ENCODE results near the gene ANKRD13B.

ANKRD13B gene

GRCh38 chr17:29567304-29567553, 25.7 kb upstream of the ANKRD13B start:
- TF ChIP-seq ZBTB7A (IDR thresholded peaks at IDR 0.05; ENCODE audit: low read depth) (peak; percentile 19; the same call in 1 of the 2 replicates), EP300 (IDR thresholded peaks at IDR 0.05; ENCODE audit: borderline replicate concordance) (no peak)

- TF ChIP-seq RAD21 (IDR thresholded peaks at IDR 0.05; ENCODE audit: low read depth) (no peak), FOXM1 (IDR thresholded peaks at IDR 0.05; ENCODE audit: borderline replicate concordance, low read depth) (no peak), MAX (IDR thresholded peaks at IDR 0.05) (peak; percentile 68)
These were observed 25.2 kb upstream of the ANKRD13B start for GRCh38 chr17:29567554-29568330.

- TF ChIP-seq TAF1 (IDR thresholded peaks at IDR 0.05; ENCODE audit: low read depth) (peak; percentile 65; the same call in 1 of the 2 replicates), ZBTB7A (IDR thresholded peaks at IDR 0.05; ENCODE audit: low read depth) (no peak), EGR1 (IDR thresholded peaks at IDR 0.05) (peak; percentile 41), TEAD4 (IDR thresholded peaks at IDR 0.05) (no peak), NFIC (IDR thresholded peaks at IDR 0.05) (no peak; the same call in 1 of the 2 replicates), USF1 (IDR thresholded peaks at IDR 0.05) (no peak), CREB1 (IDR thresholded peaks at IDR 0.05; ENCODE audit: low read depth) (no peak), REST (IDR thresholded peaks at IDR 0.05; ENCODE audit: low read depth) (no peak), TCF12 (IDR thresholded peaks at IDR 0.05; ENCODE audit: low read depth) (peak; percentile 19; the same call in 1 of the 2 replicates)
These were observed 24.3 kb upstream of the ANKRD13B start, which contains the start of gene TP53I13 for GRCh38 chr17:29568331-29569244. Gene TP53I13, plus strand, starts transcription at chr17:29568701. Its CDS starts 58 bp downstream, at chr17:29568759.

- no peak for TF ChIP-seq FOXM1 (IDR thresholded peaks at IDR 0.05; ENCODE audit: borderline replicate concordance, low read depth)
These were observed 23.5 kb upstream of the ANKRD13B start for GRCh38 chr17:29569245-29569950.

- TF ChIP-seq MAX (IDR thresholded peaks at IDR 0.05) (no peak), TEAD4 (IDR thresholded peaks at IDR 0.05) (no peak), RAD21 (IDR thresholded peaks at IDR 0.05; ENCODE audit: low read depth) (no peak), CREB1 (IDR thresholded peaks at IDR 0.05; ENCODE audit: low read depth) (no peak), USF1 (IDR thresholded peaks at IDR 0.05) (no peak), YY1 (IDR thresholded peaks at IDR 0.05; ENCODE audit: low read depth) (no peak), NFIC (IDR thresholded peaks at IDR 0.05) (no peak), EGR1 (IDR thresholded peaks at IDR 0.05) (no peak), EP300 (IDR thresholded peaks at IDR 0.05; ENCODE audit: borderline replicate concordance) (no peak), ZBTB7A (IDR thresholded peaks at IDR 0.05; ENCODE audit: low read depth) (no peak), TAF1 (IDR thresholded peaks at IDR 0.05; ENCODE audit: low read depth) (no peak), CEBPB (IDR thresholded peaks at IDR 0.05) (no peak), TCF12 (IDR thresholded peaks at IDR 0.05; ENCODE audit: low read depth) (no peak), REST (IDR thresholded peaks at IDR 0.05; ENCODE audit: low read depth) (no peak)
These were observed 22.4 kb upstream of the ANKRD13B start for GRCh38 chr17:29570521-29570920.

- no peak for TF ChIP-seq EGR1 (IDR thresholded peaks at IDR 0.05)
- TF ChIP-seq CREB1 (IDR thresholded peaks at IDR 0.05; ENCODE audit: low read depth): no peak
- TF ChIP-seq REST (IDR thresholded peaks at IDR 0.05; ENCODE audit: low read depth): no peak
- TF ChIP-seq NFIC (IDR thresholded peaks at IDR 0.05): no peak
- no peak for TF ChIP-seq ZBTB7A (IDR thresholded peaks at IDR 0.05; ENCODE audit: low read depth)
- no peak for TF ChIP-seq MAX (IDR thresholded peaks at IDR 0.05)
These were observed 21.4 kb upstream of the ANKRD13B start for GRCh38 chr17:29571486-29571882.

Measured in Ishikawa (cell line).